H54 (cell line): Measurements from ENCODE around the gene MMP17.

ENCODE experiments used
- DNase-seq: peaks from one replicate; pipeline ENCODE4 v3.0.0; 2011; ENCODE audit warnings: low spot score, mixed read lengths; ENCODE audit not compliant: insufficient read length
- FAIRE-seq: peaks from 3 replicates; lab custom pipeline; 2011; peaks lifted over from hg19 to GRCh38; lab: Jason Lieb, UNC
- POLR2A ChIP-seq: IDR thresholded peaks from 2 replicates; pipeline ENCODE4 v1.6.1; 2011; ENCODE audit warnings: low read depth, mild to moderate bottlenecking, low read length

The MMP17 gene

GRCh38 chr12:131855521-131856142 lies 27.4 kb downstream of the MMP17 start:
- no peak for TF ChIP-seq POLR2A
- FAIRE-seq (no peak), DNase-seq (no peak)

GRCh38 chr12:131856366-131857097 lies 28.3 kb downstream of the MMP17 start:
- DNase-seq (no peak), FAIRE-seq (no peak)
- no peak for TF ChIP-seq POLR2A

- DNase-seq (no peak), FAIRE-seq (no peak)
- no peak for TF ChIP-seq POLR2A
These were observed 30.0 kb downstream of the MMP17 start for GRCh38 chr12:131857908-131858850.

- peak; percentile 93 for DNase-seq
- FAIRE-seq, result no peak
- TF ChIP-seq POLR2A, result peak; percentile 8; the same call in 1 of the 2 replicates
These were observed 32.5 kb downstream of the MMP17 start for GRCh38 chr12:131860472-131861260.

- DNase-seq (no peak), FAIRE-seq (no peak)
- TF ChIP-seq POLR2A, result no peak
These were observed 33.3 kb downstream of the MMP17 start for GRCh38 chr12:131861261-131862083.

GRCh38 chr12:131862084-131862441 lies 33.9 kb downstream of the MMP17 start:
- DNase-seq (no peak), FAIRE-seq (no peak)
- TF ChIP-seq POLR2A, result no peak

GRCh38 chr12:131862600-131862993 lies 34.4 kb downstream of the MMP17 start:
- DNase-seq (no peak), FAIRE-seq (no peak)
- no peak for TF ChIP-seq POLR2A

GRCh38 chr12:131862994-131863710 lies 35.0 kb downstream of the MMP17 start:
- DNase-seq (no peak), FAIRE-seq (no peak)
- no peak for TF ChIP-seq POLR2A

- DNase-seq (no peak), FAIRE-seq (no peak)
- no peak for TF ChIP-seq POLR2A
These were observed 35.7 kb downstream of the MMP17 start for GRCh38 chr12:131863711-131864396.

- FAIRE-seq, result no peak
These were observed 36.3 kb downstream of the MMP17 start for GRCh38 chr12:131864469-131864868.

GRCh38 chr12:131865180-131865875 lies 37.1 kb downstream of the MMP17 start:
- DNase-seq, result peak; percentile 92
- FAIRE-seq, result peak; percentile 85
- no peak for TF ChIP-seq POLR2A

More at GRCh38 chr12:131864469-131864868, 36.3 kb downstream of the MMP17 start:
- no peak for DNase-seq
- no peak for TF ChIP-seq POLR2A
